GM23248 (cell line): Measurements from ENCODE around the gene BMAL1.

ENCODE experiments used
- EZH2 ChIP-seq: fragments of 200-600 bp; sonication (generic); IDR thresholded peaks from 2 replicates; pipeline ENCODE4 v1.6.1; 2018; ENCODE audit warnings: antibody characterized with exemption, mild to moderate bottlenecking; ENCODE audit not compliant: insufficient read depth, poor library complexity, severe bottlenecking
- EZH2phosphoT487 ChIP-seq: fragments of 200-600 bp; sonication (generic); IDR thresholded peaks from 2 replicates; pipeline ENCODE4 v1.6.1; 2018; ENCODE audit warnings: antibody characterized with exemption, moderate library complexity, mild to moderate bottlenecking, low read depth; ENCODE audit not compliant: insufficient read depth

DNA sequence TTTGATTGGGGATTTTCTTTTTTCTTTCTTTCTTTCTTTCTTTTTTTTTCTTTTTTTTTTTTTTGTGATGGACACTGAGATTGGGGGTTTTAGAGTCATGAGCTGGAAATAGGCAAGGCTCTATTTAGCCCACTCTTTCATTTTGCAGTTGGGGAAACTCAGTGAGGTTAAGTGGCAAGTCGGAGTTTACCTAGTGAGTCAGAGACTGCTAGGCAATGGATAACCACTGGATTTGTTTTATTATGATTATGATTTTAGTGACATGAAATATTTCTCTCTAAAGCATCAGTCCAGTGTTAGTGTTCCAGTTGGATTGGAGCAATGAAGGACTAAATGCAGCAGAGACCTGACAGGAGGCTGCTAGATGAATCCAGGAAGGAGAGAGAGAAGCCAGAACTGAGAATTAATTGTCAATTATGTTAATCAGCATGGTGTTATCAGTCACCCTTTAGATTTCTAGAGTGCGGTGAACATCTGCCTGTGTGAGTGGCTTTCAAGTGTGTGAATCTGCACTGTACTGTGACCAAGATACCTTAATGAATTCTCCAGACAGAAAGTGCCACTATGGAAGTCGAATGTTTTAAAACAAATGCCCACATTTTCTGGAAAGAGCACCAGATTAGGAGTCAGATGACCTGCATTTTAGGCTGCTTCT is 10.9 kb downstream of the BMAL1 start:
- TF ChIP-seq EZH2 (no peak), EZH2phosphoT487 (no peak)
